Smooth muscle cell (in vitro differentiated cells): ENCODE data around the gene ADGRD1. TPM values are rescaled to one million over a fixed set of nuclear protein-coding genes. Genes with fewer than 3 reads are reported as not detected.
"Not testable (repeated sequence)": the region's sequence is repeated elsewhere in the genome, so short reads cannot be mapped to it uniquely, and the experiment has no call there.

Experiments
- DNase-seq: peaks from one replicate; lab custom pipeline; 2025; ENCODE audit not compliant: unreplicated experiment; lab: John Stamatoyannopoulos, UW
- H2AFZ ChIP-seq: fragments of 200-600 bp; sonication (generic); 2 replicates; pipeline ENCODE4 v1.6.0; 2016; ENCODE audit warnings: antibody characterized with exemption, low read depth, mild to moderate bottlenecking
- H3F3A ChIP-seq: fragments of 200-600 bp; sonication (generic); 2 replicates; pipeline ENCODE4 v1.6.0; 2017; ENCODE audit warnings: antibody characterized with exemption, low read depth
- H3K27ac ChIP-seq: fragments of 200-600 bp; sonication (generic); 2 replicates; pipeline ENCODE4 v1.5.1; 2016; ENCODE audit warnings: low read depth, mild to moderate bottlenecking
- H3K27me3 ChIP-seq: fragments of 200-600 bp; sonication (generic); 2 replicates; pipeline ENCODE4 v1.6.1; 2016; ENCODE audit warnings: low read depth, mild to moderate bottlenecking
- H3K36me3 ChIP-seq: fragments of 200-600 bp; sonication (generic); 2 replicates; pipeline ENCODE4 v1.5.1; 2016; ENCODE audit warnings: low read depth
- H3K4me1 ChIP-seq: fragments of 200-600 bp; sonication (generic); 2 replicates; pipeline ENCODE4 v1.5.1; 2016; ENCODE audit warnings: low read depth
- H3K4me2 ChIP-seq: fragments of 200-600 bp; sonication (generic); 2 replicates; pipeline ENCODE4 v1.6.0; 2016; ENCODE audit warnings: mild to moderate bottlenecking
- H3K4me3 ChIP-seq: fragments of 200-600 bp; sonication (generic); 2 replicates; pipeline ENCODE4 v1.5.1; 2016; ENCODE audit warnings: mild to moderate bottlenecking
- H3K79me2 ChIP-seq: fragments of 200-600 bp; sonication (generic); 2 replicates; pipeline ENCODE4 v1.6.0; 2016; ENCODE audit warnings: low read depth, mild to moderate bottlenecking
- H3K9ac ChIP-seq: fragments of 200-600 bp; sonication (generic); 2 replicates; pipeline ENCODE4 v1.6.0; 2016; ENCODE audit warnings: low read depth
- H3K9me3 ChIP-seq: fragments of 200-600 bp; sonication (generic); replicated peaks from 2 replicates; pipeline ENCODE4 v1.5.1; 2016; ENCODE audit warnings: low read depth
- H4K20me1 ChIP-seq: fragments of 200-600 bp; sonication (generic); 2 replicates; pipeline ENCODE4 v1.6.0; 2016; ENCODE audit warnings: low read depth
- CTCF ChIP-seq: fragments of 200-600 bp; sonication (generic); IDR thresholded peaks from 2 replicates; pipeline ENCODE4 v1.5.1; 2017; ENCODE audit warnings: borderline replicate concordance, mild to moderate bottlenecking, antibody characterized with exemption; ENCODE audit not compliant: insufficient read depth, poor library complexity, severe bottlenecking
- WGBS: methylation state at CpG from one replicate; pipeline ENCODE4 v1.1.7; 2016; ENCODE audit warnings: low lambda C conversion rate; 5-methylcytosine and 5-hydroxymethylcytosine counted together
- polyA plus RNA-seq: library from polyadenylated mRNA; unstranded; fragments of >200 nt; fragmentation: Nextera tagmentation; extraction: Ambion mirVana; gene quantifications from 2 replicates; pipeline ENCODE4 v1.2.1, GENCODE V29; 2016
- total RNA-seq: library from RNA; depleted of rRNA; stranded (reverse); fragments of >200 nt; gene quantifications from 2 replicates; pipeline ENCODE4 v1.2.3, GENCODE V29; 2014

The ADGRD1 gene
- total and polyA plus RNA-seq, 2 experiments from 2014 or later = 0.14 TPM; not detected in 1

- DNase-seq = no peak
- Histone ChIP-seq H3K27ac (no peak overlapping the region), H3K27me3 (no peaks in the 10 kb centered on the region), H3K9me3 (no peaks in the 10 kb centered on the region), H3F3A (no peaks in the 10 kb centered on the region), H3K4me2 (no peak overlapping the region), H4K20me1 (no peaks in the 10 kb centered on the region), H3K4me1 (peaks cover 4% of the 10 kb centered on the region), H3K36me3 (no peaks in the 10 kb centered on the region), H3K79me2 (no peaks in the 10 kb centered on the region), H2AFZ (no peak overlapping the region), H3K9ac (no peak overlapping the region), H3K4me3 (no peak overlapping the region)
- WGBS = 93% methylated on average over 12 of the region's 12 CpGs
- no peak for TF ChIP-seq CTCF
Measured at GRCh38 chr12:130994821-130995375, 41.2 kb downstream of the ADGRD1 start.

- not testable (repeated sequence) for H3K36me3 ChIP-seq, H3K9ac ChIP-seq, H3K4me2 ChIP-seq, H4K20me1 ChIP-seq, H3K9me3 ChIP-seq, H3K79me2 ChIP-seq, H3K27me3 ChIP-seq, DNase-seq, H3F3A ChIP-seq, H2AFZ ChIP-seq, H3K27ac ChIP-seq, H3K4me3 ChIP-seq, H3K4me1 ChIP-seq
- WGBS = 93% methylated on average over 5 of the region's 5 CpGs
Measured at GRCh38 chr12:130995386-130995969, 41.8 kb downstream of the ADGRD1 start.

- no peaks in the 10 kb centered on the region for H4K20me1 ChIP-seq
Measured at GRCh38 chr12:130998136-130998535, 44.4 kb downstream of the ADGRD1 start.

GRCh38 chr12:131000000-131000486, 46.3 kb downstream of the ADGRD1 start:
- no peaks in the 10 kb centered on the region for H3K9me3 ChIP-seq
- DNase-seq = no peak

More at GRCh38 chr12:130998136-130998535, 44.4 kb downstream of the ADGRD1 start:
- TF ChIP-seq CTCF = no peak
- Histone ChIP-seq H3K4me1 (peaks cover 10% of the 10 kb centered on the region), H3K4me3 (no peak overlapping the region), H3K27ac (no peak overlapping the region), H3F3A (no peaks in the 10 kb centered on the region), H3K36me3 (no peaks in the 10 kb centered on the region), H3K9me3 (no peaks in the 10 kb centered on the region), H3K4me2 (no peak overlapping the region), H3K27me3 (no peaks in the 10 kb centered on the region), H3K79me2 (no peaks in the 10 kb centered on the region), H3K9ac (no peak overlapping the region), H2AFZ (no peak overlapping the region)
- WGBS = 52% methylated on average over 2 of the region's 5 CpGs
- no peak for DNase-seq

More at GRCh38 chr12:131000000-131000486, 46.3 kb downstream of the ADGRD1 start:
- no peak overlapping the region for H3K4me2 ChIP-seq
- no peak overlapping the region for H2AFZ ChIP-seq
- H3K36me3 ChIP-seq = no peaks in the 10 kb centered on the region
- H3K4me1 ChIP-seq = peaks cover 13% of the 10 kb centered on the region
- H3F3A ChIP-seq = no peaks in the 10 kb centered on the region
- no peaks in the 10 kb centered on the region for H3K79me2 ChIP-seq
- no peak overlapping the region for H3K27ac ChIP-seq
- WGBS = 88% methylated on average over 16 of the region's 16 CpGs
- TF ChIP-seq CTCF = no peak
- H3K4me3 ChIP-seq = no peak overlapping the region
- no peak overlapping the region for H3K9ac ChIP-seq
- no peaks in the 10 kb centered on the region for H3K27me3 ChIP-seq
- no peaks in the 10 kb centered on the region for H4K20me1 ChIP-seq
